COLO668 (cell line): ENCODE data around the gene TMEM174.
"Not testable (repeated sequence)": the region's sequence is repeated elsewhere in the genome, so short reads cannot be mapped to it uniquely, and the experiment has no call there.

Experiments used
- DNase-seq: peaks from one replicate; lab custom pipeline; 2025; ENCODE audit not compliant: unreplicated experiment; lab: John Stamatoyannopoulos, UW

TMEM174 gene

DNA sequence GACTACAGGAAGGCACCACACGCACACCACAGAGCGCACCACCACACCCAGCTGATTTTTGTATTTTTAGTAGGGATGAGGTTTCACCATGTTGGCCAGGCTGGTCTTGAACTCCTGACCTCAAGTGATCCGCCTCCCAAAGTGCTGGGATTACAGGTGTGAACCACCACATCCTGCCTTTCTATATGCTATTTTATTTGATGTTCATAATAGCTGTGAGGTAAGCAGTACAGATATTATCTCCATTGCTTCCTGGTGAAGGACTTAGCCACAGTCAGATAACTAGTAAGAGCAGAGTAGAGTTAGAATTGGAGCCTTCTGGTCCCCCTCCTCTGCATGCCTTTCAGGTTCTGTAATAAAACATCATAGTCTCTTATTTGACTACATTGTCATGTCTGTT, 46.3 kb downstream of the TMEM174 start:
- not testable (repeated sequence) for DNase-seq

GRCh38 chr5:73221161-73221560, 48.2 kb downstream of the TMEM174 start:
- DNase-seq, result no peak

GRCh38 chr5:73221726-73222125, 48.7 kb downstream of the TMEM174 start:
- no peak for DNase-seq

GRCh38 chr5:73222173-73222572, 49.2 kb downstream of the TMEM174 start:
- no peak for DNase-seq
